K562 (cell line): ENCODE data around the gene GBX1. TPM values are rescaled to one million over a fixed set of nuclear protein-coding genes. Genes with fewer than 3 reads are reported as not detected.
A peak's percentile ranks its signal among the peaks of the same experiment; 100 is the strongest.

Experiments
- ATAC-seq: fragments of 200-7000 bp; cut with Tn5 transposase; 3 replicates; pipeline ENCODE4 v1.9.1; 2020; ENCODE audit warnings: moderate library complexity
- BruUV-seq: library from RNA; stranded (reverse); fragments of 400-500 nt; replicated peaks from 2 replicates; lab custom pipeline; 2021; lab: Mats Ljungman, UMichigan
- CTCF ChIA-PET: fragments of 300-600 bp; formaldehyde crosslinking; extraction: SDS; loops from one replicate; lab custom pipeline; 2021; ENCODE audit warnings: low intra/inter-chr PET ratio; lab: Yijun Ruan, JAX
- POLR2A ChIA-PET: fragments of 300-600, 350-650 bp; sonication (Branson Sonifier 250); formaldehyde crosslinking; extraction: SDS; loops from one replicate; lab custom pipeline; 2021; ENCODE audit warnings: antibody characterized with exemption, inconsistent platforms; lab: Yijun Ruan, JAX
- DNase-seq, 4 experiments: peaks; one replicate each; pipeline versions ENCODE4 v3.0.0 to v3.0.0-alpha.2; 2011 to 2018; ENCODE audit warnings: low spot score in 3 of 4, mixed read lengths in 3 of 4; ENCODE audit errors: extremely low read depth in 1 of 4
- FAIRE-seq: peaks from 2 replicates; lab custom pipeline; 2011; peaks lifted over from hg19 to GRCh38; lab: Jason Lieb, UNC
- H2AFZ ChIP-seq: 2 replicates; pipeline ENCODE4 v1.6.0; 2011; ENCODE audit warnings: low read depth, low read length, control low read depth, inconsistent platforms
- H3K27ac ChIP-seq: fragments of 200-600 bp; 3 replicates; pipeline ENCODE4 v1.8.0; 2011; ENCODE audit warnings: low read depth, mild to moderate bottlenecking, control low read depth, inconsistent platforms, low read length, moderate library complexity, mixed read lengths; ENCODE audit errors: extremely low read depth
- H3K27me3 ChIP-seq, 2 experiments: fragments of 300-600 bp in 1 of 2; 2 replicates in 1 of 2; 3 replicates in 1 of 2; pipeline versions ENCODE4 v1.6.0 to v1.8.0; 2011; ENCODE audit warnings: inconsistent platforms in 2 of 2, low read length in 2 of 2, mild to moderate bottlenecking in 1 of 2, mixed read lengths in 1 of 2, moderate library complexity in 1 of 2; ENCODE audit not compliant: control insufficient read depth in 2 of 2, insufficient read depth in 2 of 2
- H3K36me3 ChIP-seq: fragments of 300-600 bp; 3 replicates; pipeline ENCODE4 v1.8.0; 2011; ENCODE audit warnings: mild to moderate bottlenecking, low read length, inconsistent platforms; ENCODE audit not compliant: control insufficient read depth, insufficient read depth
- H3K4me1 ChIP-seq, 2 experiments: fragments of 200-600 bp in 1 of 2; replicated peaks in 1 of 2; 2 replicates in 1 of 2; 3 replicates in 1 of 2; pipeline versions ENCODE4 v1.5.1 to v1.8.0; 2011; ENCODE audit warnings: inconsistent platforms in 2 of 2, low read length in 2 of 2, mild to moderate bottlenecking in 1 of 2, mixed read lengths in 1 of 2, moderate library complexity in 1 of 2; ENCODE audit not compliant: control insufficient read depth in 2 of 2, insufficient read depth in 2 of 2
- H3K4me2 ChIP-seq: 2 replicates; pipeline ENCODE4 v1.6.1; 2011; ENCODE audit warnings: low read length, control low read depth, inconsistent platforms, mixed read lengths; ENCODE audit not compliant: insufficient read depth
- H3K4me3 ChIP-seq: fragments of 200-600 bp; sonication (generic), shearing (Covaris generic); 2 replicates; pipeline ENCODE4 v1.5.1; 2016; ENCODE audit warnings: control low read depth, inconsistent platforms
- H3K79me2 ChIP-seq: fragments of 200-600 bp; 3 replicates; pipeline ENCODE4 v1.8.0; 2011; ENCODE audit warnings: low read length, inconsistent platforms; ENCODE audit not compliant: control insufficient read depth, insufficient read depth
- H3K9ac ChIP-seq, 2 experiments: 2 replicates each; pipeline versions ENCODE4 v1.6.0 to v1.6.1; 2011; ENCODE audit warnings: low read depth in 2 of 2, low read length in 2 of 2, control low read depth in 1 of 2, inconsistent platforms in 1 of 2, mild to moderate bottlenecking in 1 of 2, mixed read lengths in 1 of 2; ENCODE audit not compliant: insufficient read depth in 1 of 2
- H3K9me1 ChIP-seq: one replicate; pipeline ENCODE4 v1.6.0; 2011; ENCODE audit warnings: inconsistent platforms, mild to moderate bottlenecking, low read length, moderate library complexity; ENCODE audit not compliant: control insufficient read depth, insufficient read depth
- H3K9me3 ChIP-seq: replicated peaks from 2 replicates; pipeline ENCODE4 v1.5.1; 2011; ENCODE audit warnings: low read depth, low read length, inconsistent platforms; ENCODE audit not compliant: control insufficient read depth, insufficient read depth
- H4K20me1 ChIP-seq: replicated peaks from 2 replicates; pipeline ENCODE4 v1.6.1; 2011; ENCODE audit warnings: low read length, inconsistent platforms, mixed read lengths; ENCODE audit not compliant: control insufficient read depth, insufficient read depth
- CSDE1 ChIP-seq, 2 experiments: fragments of 450-650 bp; IDR thresholded peaks; 2 replicates each; pipeline ENCODE4 v1.6.1; 2016; ENCODE audit warnings: mild to moderate bottlenecking in 1 of 2
- HEY1 ChIP-seq: fragments of 250-450 bp; sonication (Bioruptor Pico); IDR thresholded peaks from 2 replicates; pipeline ENCODE4 v1.5.0; 2020; ENCODE audit warnings: mild to moderate bottlenecking, moderate library complexity, borderline replicate concordance
- HMG20A ChIP-seq: fragments of 450-650 bp; formaldehyde crosslinking; conservative IDR thresholded peaks from 2 replicates; pipeline ENCODE4 v1.4.0; 2020; ENCODE audit warnings: mild to moderate bottlenecking, mixed read lengths
- NFE2L1 ChIP-seq: fragments of 450-650 bp; IDR thresholded peaks from 2 replicates; pipeline ENCODE4 v1.6.1; 2016; ENCODE audit warnings: missing genetic modification characterization, low read depth, mild to moderate bottlenecking, missing compliant biosample characterization, moderate library complexity, borderline replicate concordance
- RAD51 ChIP-seq: fragments of 450-650 bp; IDR thresholded peaks from 2 replicates; pipeline ENCODE4 v1.7.1; 2016; ENCODE audit warnings: low read depth, mild to moderate bottlenecking, borderline replicate concordance
- RBFOX2 ChIP-seq: fragments of 200-400 bp; formaldehyde crosslinking; IDR thresholded peaks from 2 replicates; pipeline ENCODE4 v1.6.1; 2017; ENCODE audit warnings: low read depth, mild to moderate bottlenecking, low read length, moderate library complexity
- WGBS: fragments of 100-300 bp; shearing (Covaris generic); methylation state at CpG from one replicate; pipeline ENCODE4 v1.1.6; 2016; ENCODE audit warnings: low coverage, mixed read lengths; ENCODE audit not compliant: insufficient coverage; ENCODE audit errors: missing lambda C conversion rate; 5-methylcytosine and 5-hydroxymethylcytosine counted together
- in situ Hi-C: fragments of 300-500 bp; cut with MboI; formaldehyde crosslinking; loops from 4 replicates; pipeline ENCODE4 v1.15.0; 2018; ENCODE audit warnings: inconsistent platforms, mixed read lengths
- intact Hi-C: fragments of 100-400 bp; cut with micrococcal nuclease; formaldehyde crosslinking; loops from 2 replicates; pipeline ENCODE4 v1.14.2; 2022
- polyA plus RNA-seq, 8 experiments: library from polyadenylated mRNA; depleted of rRNA in 4 of 8; stranded (reverse) in 5 of 8; unstranded in 3 of 8; fragments of >200 nt; fragmentation: Nextera tagmentation in 2 of 8; fragmentation: Illumina TruSeq in 1 of 8; extraction: Ambion mirVana in 2 of 8; extraction: Trizol in 1 of 8; gene quantifications; 2 replicates each; pipeline versions ENCODE4 v1.2.1 to v1.2.3, GENCODE V29; 2011 to 2014; ENCODE audit warnings: inconsistent platforms in 1 of 8, missing spikeins in 1 of 8
- total RNA-seq, 7 experiments: library from RNA; depleted of rRNA in 6 of 7; stranded (reverse); fragments of >200 nt in 6 of 7; fragmentation: Illumina TruSeq in 2 of 7; extraction: Trizol in 2 of 7; gene quantifications; 2 replicates each; pipeline versions ENCODE4 v1.2.1 to v1.2.3, GENCODE V29; 2011 to 2021; ENCODE audit warnings: low replicate concordance in 1 of 7
- TF ChIP-seq, protein P1 (sequence below), 2 experiments: fragments of 250-450 bp in 1 of 2; fragments of 450-650 bp in 1 of 2; sonication (Bioruptor Pico) in 1 of 2; IDR thresholded peaks; 2 replicates each; pipeline versions ENCODE4 v1.6.1 to v1.8.0; 2016 to 2021; ENCODE audit warnings: mild to moderate bottlenecking in 2 of 2, moderate library complexity in 2 of 2, missing compliant biosample characterization in 1 of 2, missing genetic modification characterization in 1 of 2
- TF ChIP-seq, protein P2 (sequence below), 2 experiments: fragments of 450-650 bp in 1 of 2; sonication (generic) in 1 of 2; formaldehyde crosslinking in 1 of 2; IDR thresholded peaks; 2 replicates each; pipeline versions ENCODE4 v1.7.1 to v1.9.0; 2016 to 2022; ENCODE audit warnings: inconsistent platforms in 1 of 2, mild to moderate bottlenecking in 1 of 2, missing genetic modification reagents in 1 of 2
- TF ChIP-seq, protein P3 (sequence below): fragments of 450-650 bp; formaldehyde crosslinking; IDR thresholded peaks from 2 replicates; pipeline ENCODE4 v1.4.0; 2020; ENCODE audit warnings: mild to moderate bottlenecking, mixed read lengths

The GBX1 gene
- total and polyA plus RNA-seq, 9 of the 15 experiments (the other 6 are each of a cell fraction or from before 2014, with no cell fraction given): not detected

DNA sequence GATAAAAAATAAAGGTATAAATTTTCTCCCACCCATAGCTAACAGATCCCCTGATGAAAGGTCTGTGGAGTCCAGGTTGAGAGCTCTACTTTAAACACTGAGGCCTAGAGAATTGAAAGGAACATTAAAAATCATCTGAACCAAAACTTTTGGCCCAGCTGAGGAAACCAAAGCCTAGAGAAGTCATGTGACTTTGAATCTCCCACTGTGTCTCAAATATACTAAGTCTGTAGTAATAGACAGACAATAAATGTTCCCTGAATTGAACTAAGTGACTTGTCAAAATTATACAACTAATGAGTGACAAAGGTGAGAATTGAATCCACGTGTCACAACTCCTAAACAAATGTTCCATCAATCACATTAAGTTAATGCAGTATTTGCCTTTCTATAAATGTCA, 5.7 kb downstream of the GBX1 start:
- no peak overlapping the region for H3K27ac ChIP-seq
- H3K79me2 ChIP-seq: no peaks in the 10 kb centered on the region
- ChIA-PET CTCF (no interaction called here), POLR2A (interaction anchor here (0.9 to 1.4 kb wide), 2 partner anchors 10 to 14 kb away, joined by 3 to 8 read pairs; no protein-coding TSS in a partner anchor)
- H3K4me2 ChIP-seq: no peak overlapping the region
- DNase-seq (no peak), ATAC-seq (no peak), FAIRE-seq (no peak)
- no TSS peak for BruUV-seq
- H3K4me1 ChIP-seq: peaks cover 0 to under 1% of the 10 kb centered on the region in 2 experiments; a peak in 1 of 5 replicates
- in situ Hi-C loops (no loop called here), intact Hi-C loops (loop anchor here (10.0 kb wide), 1 partner anchor 277 kb away; no protein-coding TSS in a partner anchor)
- WGBS: 0% methylated on average over 1 of the region's 1 CpG
- no peak overlapping the region for H3K9ac ChIP-seq
- no peaks in the 10 kb centered on the region for H4K20me1 ChIP-seq
- peaks cover 46 to 70% of the 10 kb centered on the region in 2 experiments for H3K27me3 ChIP-seq
- H3K9me1 ChIP-seq: no peaks in the 10 kb centered on the region
- no peaks in the 10 kb centered on the region for H3K36me3 ChIP-seq
- H2AFZ ChIP-seq: no peak overlapping the region
- no peak overlapping the region for H3K4me3 ChIP-seq
- H3K9me3 ChIP-seq: no peaks in the 10 kb centered on the region
- TF ChIP-seq HEY1: no peak
- TF ChIP-seq, protein P1, sequence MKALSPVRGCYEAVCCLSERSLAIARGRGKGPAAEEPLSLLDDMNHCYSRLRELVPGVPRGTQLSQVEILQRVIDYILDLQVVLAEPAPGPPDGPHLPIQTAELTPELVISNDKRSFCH (CRISPR knock-in tag; IDR thresholded peaks at IDR 0.05): no peak
- TF ChIP-seq, protein P1 (tag; IDR thresholded peaks at IDR 0.05): no peak
- TF ChIP-seq CSDE1 (IDR thresholded peaks at IDR 0.05): no peak
- TF ChIP-seq NFE2L1: no peak
- TF ChIP-seq, protein P2, sequence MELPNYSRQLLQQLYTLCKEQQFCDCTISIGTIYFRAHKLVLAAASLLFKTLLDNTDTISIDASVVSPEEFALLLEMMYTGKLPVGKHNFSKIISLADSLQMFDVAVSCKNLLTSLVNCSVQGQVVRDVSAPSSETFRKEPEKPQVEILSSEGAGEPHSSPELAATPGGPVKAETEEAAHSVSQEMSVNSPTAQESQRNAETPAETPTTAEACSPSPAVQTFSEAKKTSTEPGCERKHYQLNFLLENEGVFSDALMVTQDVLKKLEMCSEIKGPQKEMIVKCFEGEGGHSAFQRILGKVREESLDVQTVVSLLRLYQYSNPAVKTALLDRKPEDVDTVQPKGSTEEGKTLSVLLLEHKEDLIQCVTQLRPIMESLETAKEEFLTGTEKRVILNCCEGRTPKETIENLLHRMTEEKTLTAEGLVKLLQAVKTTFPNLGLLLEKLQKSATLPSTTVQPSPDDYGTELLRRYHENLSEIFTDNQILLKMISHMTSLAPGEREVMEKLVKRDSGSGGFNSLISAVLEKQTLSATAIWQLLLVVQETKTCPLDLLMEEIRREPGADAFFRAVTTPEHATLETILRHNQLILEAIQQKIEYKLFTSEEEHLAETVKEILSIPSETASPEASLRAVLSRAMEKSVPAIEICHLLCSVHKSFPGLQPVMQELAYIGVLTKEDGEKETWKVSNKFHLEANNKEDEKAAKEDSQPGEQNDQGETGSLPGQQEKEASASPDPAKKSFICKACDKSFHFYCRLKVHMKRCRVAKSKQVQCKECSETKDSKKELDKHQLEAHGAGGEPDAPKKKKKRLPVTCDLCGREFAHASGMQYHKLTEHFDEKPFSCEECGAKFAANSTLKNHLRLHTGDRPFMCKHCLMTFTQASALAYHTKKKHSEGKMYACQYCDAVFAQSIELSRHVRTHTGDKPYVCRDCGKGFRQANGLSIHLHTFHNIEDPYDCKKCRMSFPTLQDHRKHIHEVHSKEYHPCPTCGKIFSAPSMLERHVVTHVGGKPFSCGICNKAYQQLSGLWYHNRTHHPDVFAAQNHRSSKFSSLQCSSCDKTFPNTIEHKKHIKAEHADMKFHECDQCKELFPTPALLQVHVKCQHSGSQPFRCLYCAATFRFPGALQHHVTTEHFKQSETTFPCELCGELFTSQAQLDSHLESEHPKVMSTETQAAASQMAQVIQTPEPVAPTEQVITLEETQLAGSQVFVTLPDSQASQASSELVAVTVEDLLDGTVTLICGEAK (IDR thresholded peaks at IDR 0.05): no peak
- TF ChIP-seq, protein P2 (CRISPR knock-in tag; IDR thresholded peaks at IDR 0.05): no peak
- peak; percentile 43; the same call in 1 of the 2 replicates for TF ChIP-seq RAD51
- TF ChIP-seq HMG20A (CRISPR knock-in tag): no peak
- TF ChIP-seq, protein P3, sequence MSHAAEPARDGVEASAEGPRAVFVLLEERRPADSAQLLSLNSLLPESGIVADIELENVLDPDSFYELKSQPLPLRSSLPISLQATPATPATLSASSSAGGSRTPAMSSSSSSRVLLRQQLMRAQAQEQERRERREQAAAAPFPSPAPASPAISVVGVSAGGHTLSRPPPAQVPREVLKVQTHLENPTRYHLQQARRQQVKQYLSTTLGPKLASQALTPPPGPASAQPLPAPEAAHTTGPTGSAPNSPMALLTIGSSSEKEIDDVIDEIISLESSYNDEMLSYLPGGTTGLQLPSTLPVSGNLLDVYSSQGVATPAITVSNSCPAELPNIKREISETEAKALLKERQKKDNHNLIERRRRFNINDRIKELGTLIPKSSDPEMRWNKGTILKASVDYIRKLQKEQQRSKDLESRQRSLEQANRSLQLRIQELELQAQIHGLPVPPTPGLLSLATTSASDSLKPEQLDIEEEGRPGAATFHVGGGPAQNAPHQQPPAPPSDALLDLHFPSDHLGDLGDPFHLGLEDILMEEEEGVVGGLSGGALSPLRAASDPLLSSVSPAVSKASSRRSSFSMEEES: peak; percentile 90
- no peak for TF ChIP-seq RBFOX2
